COR-L47 (cell line): ENCODE data around the gene CAMK2G.
"Not testable (repeated sequence)": the region's sequence is repeated elsewhere in the genome, so short reads cannot be mapped to it uniquely, and the experiment has no call there.

ENCODE experiments used
- DNase-seq: peaks from one replicate; lab custom pipeline; 2025; lab: John Stamatoyannopoulos, UW

CAMK2G gene

DNA sequence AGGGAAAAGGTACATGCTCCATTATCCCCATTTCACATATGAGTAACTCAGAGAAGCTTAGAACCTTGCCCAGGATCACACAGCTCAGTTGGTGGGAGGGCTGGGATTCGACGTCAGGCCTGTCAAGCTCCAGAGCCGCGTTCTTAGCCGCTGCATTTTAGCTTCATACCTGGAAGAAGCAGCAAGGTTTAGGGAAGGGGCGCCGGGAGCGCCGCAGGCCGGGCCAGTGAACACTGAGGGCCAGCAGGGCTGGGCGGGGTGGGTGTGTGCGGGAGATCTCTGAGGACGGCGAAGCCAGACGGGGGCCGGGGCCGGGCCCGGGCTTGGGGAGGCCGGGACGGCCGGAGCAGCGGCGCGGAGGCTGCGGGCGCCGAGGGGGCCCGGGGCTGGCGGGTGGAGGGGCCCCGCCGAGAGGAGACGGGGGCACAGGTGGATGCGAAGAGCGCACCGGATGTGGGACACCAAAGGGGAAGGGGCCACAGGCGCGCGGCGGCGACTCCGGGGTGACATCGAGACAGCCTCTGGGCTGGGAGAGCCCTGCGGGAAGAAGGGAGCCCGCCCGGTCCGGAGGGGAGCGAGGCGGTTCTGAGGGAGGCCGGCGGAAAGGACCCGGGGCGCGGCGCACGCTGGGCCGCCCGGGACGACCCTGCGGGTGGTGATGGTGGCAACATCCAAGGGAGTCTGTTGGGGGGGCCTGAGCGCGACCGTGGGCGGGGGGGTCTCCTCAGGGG lies 63.5 kb downstream of the CAMK2G start:
- no peak for DNase-seq

DNA sequence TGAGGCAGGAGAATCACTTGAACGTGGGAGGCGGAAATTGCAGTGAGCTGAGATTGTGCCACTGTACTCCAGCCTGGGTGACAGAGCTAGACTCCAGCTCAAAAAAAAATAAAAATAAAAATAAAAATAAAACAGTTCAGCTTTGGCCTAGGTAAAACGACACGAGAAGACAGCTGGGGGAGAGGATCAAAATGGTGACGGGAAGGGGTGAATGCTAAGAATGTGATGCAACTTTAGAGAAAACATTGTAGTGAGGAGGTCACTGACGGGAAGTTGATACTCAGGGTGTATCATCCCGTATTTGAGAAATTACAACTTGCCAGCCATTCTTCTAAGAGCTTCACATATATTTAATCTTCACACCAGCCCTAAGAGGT lies 64.0 kb downstream of the CAMK2G start:
- DNase-seq = no peak

DNA sequence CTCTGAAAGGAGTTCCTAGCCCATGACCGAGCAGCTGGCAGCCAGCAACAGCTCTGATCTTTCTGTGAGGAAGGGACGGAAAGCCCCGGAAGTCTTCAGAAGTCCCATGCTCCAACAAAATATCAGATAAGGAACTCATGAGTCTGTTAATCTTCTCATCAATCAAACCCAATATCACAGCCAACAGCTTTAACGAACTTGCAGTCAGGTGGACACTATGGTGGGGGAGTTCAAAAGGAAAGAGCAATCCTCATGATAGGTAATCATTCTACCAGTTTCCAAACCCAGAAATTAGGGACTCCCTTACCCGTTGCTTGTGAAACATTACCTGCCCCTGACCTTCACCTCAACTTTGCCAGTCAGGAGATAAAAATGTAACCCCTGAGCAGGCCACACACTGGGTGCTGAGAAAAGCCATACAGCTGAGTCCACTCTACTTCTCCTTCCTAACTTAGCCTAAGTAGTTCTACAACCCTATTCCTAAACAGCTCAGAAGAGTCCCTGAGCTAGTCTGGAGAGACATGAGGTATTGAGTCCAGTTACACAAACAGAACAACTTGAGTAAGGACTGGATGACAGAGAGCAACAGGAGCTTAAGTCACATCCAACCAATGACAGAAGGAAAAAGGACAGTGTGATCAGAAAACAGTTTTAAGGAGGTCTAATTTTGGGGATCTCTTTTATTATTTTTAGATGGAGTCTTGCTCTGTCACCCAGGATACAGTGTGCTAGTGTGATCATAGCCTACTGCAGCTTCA lies 65.1 kb downstream of the CAMK2G start:
- DNase-seq = no peak

DNA sequence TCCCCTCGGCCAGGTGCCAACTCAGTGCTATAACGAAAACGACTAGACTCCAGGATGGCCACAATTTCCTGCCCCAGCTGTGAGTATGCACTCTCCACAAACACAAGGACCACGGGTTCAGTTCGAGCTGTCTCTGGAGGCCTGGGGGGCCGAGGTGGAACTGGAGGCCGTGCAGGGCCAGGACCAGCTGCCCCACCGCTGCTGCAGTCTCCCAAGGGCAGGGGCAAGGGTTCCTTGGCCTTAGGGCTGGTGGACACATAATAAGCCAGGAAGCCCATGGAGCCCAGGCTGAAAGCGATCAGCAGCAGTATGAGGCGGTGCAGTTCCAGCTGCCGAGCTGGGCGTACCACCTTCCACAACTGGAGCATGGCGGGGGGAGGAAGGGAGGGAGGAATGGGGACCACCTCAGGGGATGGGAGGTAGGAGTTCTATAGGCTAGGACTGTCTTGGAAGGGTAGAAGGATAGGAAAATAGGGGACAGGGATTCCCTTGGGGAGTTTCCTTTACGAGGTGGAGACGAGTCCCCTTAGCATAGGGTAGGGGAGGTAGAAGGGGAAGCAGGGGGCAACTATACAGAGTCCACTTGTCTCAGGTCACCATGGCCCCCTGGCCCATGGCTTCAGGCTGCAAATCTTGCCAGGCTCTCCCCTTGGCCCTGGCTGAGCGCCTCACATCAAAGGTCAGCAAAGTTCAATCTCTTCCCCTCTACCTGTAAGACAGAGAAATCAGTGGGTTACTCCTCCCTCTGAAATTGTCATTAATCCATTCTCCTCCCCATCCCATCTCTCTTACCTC lies 66.1 kb downstream of the CAMK2G start:
- no peak for DNase-seq

DNA sequence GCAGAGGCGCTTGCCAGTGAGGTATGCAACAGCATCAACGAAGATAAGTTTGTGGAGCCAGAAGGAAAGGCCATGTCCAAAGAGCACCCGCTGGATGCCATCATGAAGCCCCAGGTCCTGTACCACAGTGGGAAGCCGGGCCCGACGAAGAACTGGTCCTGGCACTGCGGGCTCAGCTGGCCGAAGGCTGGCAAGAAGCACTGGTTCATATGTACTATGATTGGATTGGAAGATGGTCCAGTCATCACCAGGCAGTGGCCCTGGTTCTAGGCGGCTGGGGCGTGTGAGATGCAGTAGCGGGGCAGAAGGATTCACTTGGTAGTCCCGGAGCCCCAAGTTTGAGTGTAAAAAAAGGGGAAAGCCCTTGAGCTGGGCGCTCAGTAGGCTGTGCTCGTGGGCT lies 66.9 kb downstream of the CAMK2G start:
- DNase-seq = no peak

DNA sequence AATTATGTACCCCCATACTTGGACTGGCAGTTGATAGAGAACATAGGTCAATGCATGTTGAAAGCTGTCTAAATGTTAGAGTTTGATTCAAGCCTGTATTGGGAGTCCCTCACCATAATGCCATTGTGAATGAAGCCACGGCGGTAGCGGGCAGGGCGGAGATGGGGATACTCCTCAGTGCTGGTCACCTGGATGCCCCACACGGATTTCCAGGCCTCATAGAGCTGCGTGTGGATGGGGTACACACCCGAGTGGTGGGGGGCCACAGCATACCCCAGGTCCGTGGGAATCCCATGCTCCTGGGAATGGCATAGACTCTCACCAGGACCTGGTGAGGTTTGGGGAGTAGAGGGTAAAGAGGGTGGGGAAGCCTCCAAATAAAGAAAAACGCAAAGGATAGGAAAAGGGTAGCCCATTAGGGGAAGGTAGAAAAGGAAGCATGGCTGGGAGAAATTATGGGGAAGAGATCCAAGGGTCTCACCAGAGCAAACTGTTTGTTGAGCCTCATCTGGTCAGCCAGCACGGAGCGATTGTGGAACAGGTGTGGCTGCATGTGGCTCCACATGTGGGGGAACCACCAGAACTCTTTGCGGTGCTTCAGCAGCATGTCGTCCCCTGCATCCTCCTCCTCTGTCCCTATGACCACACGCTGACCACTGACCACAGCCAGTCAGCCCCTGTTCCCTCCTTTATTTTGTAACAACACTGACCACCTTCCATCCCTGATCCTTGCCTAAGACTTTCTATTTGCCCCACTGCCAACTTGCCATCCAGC lies 68.0 kb downstream of the CAMK2G start:
- DNase-seq = no peak

DNA sequence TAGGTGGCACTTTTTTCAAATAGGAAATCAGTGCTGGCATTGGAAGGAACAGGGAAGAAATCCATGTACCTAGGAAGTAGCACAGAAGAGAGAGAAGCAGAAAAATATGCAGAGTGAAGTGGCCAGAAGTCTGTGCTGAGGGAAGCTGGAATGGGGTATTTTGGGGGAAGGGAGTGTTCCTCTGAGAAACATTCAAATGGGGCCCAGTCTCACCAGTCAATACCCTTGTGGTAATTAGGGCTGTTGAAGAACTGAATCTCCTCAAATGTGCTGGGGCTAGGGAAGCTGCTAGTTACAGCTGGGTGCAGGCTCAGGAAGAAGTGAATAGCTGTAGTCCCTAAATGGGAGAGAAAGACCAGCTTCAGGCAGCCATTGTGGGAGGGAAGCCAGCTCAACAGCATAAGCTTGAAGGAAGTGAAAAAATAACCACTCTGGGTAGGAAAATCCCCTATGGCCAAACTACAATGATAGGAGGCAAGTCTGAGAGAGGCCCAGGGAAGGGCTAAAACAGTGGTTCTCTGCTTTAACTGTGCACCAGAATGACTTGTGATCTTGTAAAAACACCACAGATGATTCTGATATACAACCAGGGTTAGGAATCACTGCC lies 70.6 kb downstream of the CAMK2G start:
- no peak for DNase-seq

DNA sequence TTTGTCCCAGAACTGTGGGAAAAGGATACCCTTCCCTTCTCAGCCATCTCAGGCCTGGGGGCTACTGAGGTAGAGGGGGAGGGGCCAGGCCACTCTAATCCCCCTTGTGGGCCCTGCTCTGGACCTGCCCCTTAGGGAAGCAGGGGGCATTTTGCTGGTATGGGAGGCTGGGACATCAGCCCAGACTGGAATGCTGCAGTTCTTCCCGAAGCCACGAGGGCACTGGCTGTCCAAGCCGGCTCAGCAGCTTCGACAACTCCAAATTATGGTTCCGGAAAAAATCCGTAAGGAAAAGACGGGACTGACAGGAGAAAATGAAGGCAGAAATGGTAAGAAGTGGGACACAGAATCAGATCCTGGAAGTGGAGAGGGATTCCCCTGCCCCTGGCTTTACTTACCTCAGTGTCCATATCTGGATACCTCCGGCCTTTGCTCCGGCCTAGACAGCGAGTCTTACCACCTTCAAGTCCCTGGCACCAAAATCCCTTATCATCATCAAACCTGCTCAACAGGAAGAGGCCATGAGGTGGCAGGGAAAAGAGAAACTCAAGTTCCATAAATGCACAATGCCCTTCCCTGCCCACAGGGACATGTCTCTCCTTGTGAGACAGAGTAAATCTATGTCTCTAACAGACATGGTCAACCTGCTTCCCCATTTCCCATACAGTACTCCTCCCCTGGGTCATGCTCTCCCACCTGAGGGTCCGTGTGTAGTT lies 71.9 kb downstream of the CAMK2G start:
- DNase-seq = no peak

DNA sequence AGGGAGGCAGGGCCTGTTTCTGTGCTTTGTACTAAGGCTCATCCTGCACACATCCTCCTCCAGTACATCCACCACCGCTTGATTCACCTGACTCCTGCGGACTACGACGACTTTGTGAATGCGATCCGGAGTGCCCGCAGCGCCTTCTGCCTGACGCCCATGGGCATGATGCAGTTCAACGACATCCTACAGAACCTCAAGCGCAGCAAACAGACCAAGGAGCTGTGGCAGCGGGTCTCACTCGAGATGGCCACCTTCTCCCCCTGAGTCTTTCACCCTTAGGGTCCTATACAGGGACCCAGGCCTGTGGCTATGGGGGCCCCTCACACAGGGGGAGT lies 73.1 kb downstream of the CAMK2G start:
- no peak for DNase-seq

DNA sequence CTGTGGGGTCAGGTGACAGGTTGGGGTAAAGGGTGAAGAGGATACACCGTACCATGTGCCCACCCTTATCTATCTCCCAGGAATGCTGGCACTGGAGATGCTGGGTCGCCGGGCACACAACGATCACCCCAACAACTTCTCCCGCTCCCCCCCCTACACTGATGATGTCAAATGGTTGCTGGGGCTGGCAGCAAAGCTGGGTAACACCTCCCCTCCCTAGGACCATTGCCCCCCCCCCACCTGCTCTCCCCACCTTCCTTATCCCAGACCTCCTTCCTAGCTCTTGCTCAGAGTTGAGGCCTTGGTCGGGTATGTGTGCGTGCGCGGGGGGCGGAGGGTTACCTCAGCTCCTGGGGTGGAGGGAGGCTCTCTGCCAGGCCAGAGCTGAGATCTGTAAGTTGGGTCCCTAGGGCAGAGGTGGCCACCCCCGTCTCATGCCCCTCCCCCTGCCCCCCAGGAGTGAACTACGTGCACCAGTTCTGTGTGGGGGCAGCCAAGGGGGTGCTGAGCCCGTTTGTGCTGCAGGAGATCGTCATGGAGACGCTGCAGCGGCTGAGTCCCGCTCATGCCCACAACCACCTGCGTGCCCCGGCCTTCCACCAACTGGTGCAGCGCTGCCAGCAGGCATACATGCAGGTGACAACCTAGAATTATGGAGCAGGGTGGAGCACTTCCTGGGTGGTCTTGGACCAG lies 73.6 kb downstream of the CAMK2G start:
- DNase-seq = no peak

DNA sequence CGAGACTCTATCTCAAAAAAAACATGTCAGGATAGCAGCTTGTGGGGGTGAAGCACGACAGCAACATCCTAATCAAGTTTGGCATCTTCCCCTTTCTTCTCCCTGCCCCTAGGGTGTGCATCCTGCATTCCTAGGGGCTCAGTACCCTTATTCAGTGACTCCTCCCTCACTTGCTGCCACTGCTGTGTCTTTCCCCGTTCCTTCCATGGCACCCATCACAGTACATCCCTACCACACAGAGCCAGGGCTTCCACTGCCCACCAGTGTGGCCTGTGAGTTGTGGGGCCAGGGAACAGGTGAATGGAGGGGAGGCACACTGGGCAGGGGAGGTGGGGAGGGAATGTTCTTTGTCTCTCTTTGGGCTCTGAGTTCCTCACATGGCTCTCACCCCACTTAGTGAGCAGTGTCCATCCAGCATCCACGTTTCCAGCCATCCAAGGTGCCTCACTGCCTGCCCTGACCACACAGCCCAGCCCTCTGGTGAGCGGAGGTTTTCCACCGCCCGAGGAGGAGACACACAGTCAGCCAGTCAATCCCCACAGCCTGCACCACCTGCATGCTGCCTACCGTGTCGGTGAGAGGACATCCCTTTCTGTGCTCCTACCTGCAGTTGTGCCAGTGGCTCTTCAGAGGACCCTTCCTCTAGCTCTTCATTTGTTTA lies 74.3 kb downstream of the CAMK2G start:
- DNase-seq = no peak

DNA sequence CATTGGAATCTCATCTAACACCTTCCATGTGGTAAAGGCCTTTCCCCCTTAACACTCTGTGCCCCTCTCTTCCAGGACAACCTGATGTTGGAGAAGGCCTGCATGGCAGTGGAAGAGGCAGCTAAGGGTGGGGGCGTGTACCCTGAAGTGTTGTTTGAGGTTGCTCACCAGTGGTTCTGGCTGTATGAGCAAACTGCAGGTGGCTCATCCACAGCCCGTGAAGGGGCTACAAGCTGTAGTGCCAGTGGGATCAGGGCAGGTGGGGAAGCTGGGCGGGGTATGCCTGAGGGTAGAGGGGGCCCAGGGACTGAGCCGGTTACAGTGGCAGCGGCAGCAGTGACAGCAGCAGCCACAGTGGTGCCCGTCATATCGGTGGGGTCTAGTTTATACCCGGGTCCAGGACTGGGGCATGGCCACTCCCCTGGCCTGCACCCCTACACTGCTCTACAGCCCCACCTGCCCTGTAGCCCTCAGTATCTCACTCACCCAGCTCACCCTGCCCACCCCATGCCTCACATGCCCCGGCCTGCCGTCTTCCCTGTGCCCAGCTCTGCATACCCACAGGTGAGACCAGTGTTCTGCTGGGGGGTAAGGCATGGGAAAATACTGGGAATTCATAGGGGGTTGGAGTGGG lies 75.3 kb downstream of the CAMK2G start:
- no peak for DNase-seq

DNA sequence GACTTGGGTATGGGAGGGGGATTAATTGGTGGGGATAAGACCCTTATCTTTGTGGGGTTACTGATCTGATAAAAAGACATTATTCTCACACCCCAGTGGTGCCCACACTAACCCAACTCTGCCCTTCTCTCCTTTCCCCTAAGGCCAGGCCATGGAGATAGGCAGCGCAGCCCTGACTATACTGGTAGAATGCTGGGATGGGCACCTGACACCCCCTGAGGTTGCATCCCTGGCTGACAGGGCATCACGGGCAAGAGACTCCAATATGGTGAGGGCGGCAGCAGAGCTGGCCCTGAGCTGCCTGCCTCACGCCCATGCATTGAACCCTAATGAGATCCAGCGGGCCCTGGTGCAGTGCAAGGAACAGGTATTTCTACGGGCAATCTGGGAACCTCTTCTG lies 76.3 kb downstream of the CAMK2G start:
- no peak for DNase-seq

DNA sequence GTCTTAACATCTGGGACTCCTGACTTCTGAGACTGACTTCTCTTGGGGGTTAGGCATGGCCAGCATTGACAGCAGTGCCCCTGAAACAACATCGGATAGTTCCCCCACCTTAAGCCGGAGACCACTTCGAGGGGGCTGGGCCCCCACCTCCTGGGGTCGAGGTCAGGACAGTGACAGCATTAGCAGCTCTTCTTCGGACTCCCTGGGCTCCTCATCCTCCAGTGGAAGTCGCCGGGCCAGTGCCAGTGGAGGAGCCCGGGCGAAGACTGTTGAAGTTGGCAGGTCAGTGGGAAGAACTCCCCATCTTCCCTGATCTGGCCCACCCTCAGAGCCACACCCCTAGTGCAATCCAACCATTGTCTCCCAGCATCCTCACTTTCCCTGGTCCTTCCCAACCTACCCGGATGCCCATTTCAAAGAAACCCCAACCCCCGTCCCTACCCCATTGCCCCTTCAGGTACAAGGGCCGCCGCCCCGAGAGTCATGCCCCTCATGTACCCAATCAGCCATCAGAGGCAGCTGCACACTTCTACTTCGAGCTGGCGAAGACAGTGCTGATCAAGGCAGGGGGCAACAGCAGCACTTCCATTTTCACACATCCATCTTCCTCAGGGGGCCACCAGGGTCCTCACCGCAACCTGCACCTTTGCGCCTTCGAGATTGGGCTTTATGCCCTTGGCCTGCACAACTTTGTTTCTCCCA lies 76.9 kb downstream of the CAMK2G start:
- DNase-seq = no peak

DNA sequence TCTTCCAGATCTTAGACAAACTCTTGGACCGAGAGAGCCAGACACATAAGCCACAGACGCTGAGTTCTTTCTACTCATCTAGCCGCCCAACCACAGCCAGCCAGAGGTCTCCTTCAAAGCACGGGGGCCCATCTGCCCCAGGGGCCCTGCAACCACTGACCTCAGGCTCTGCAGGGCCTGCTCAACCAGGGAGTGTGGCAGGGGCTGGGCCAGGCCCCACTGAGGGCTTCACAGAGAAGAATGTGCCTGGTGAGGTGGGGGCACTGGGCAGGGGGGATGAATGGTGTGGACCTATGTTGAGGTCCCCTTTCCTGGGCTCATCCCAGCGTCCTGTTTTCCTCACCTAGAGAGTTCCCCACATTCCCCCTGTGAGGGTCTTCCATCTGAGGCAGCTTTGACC lies 77.6 kb downstream of the CAMK2G start:
- DNase-seq = no peak

DNA sequence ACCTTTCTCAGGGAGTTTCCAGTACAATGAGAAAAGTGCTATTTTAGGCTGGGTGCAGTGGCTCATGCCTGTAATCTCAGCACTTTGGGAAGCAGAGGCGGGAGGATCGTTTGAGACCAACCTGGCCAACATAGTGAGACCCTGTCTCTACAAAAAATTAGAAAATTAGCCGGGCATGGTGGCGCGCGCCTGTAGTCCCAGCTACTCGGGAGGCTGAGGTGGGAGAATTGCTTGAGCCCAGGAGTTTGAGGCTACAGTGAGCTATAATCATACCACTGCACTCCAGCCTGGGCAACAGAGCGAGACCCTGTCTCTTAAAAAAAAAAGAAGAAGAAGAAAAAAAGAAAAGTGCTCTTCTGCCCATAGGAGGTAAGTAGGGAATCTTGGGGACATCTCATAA lies 78.3 kb downstream of the CAMK2G start:
- DNase-seq = not testable (repeated sequence)

DNA sequence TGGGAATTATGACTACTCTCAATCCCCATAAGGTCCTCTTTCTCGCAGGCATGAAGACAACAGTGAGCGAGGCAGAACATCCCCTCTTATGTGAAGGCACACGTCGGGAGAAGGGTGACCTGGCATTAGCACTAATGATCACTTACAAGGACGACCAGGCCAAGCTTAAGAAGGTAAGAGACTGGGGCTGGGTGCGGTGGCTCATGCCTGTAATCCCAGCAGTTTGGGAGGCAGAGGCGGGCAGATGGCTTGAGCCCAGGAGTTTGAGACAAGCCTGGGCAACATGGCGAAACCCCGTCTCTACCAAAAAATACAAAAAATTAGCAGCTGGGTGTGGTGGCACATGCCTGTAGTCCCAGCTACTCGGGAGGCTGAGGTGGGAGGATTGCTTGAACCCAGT lies 78.9 kb downstream of the CAMK2G start:
- DNase-seq = not testable (repeated sequence)

DNA sequence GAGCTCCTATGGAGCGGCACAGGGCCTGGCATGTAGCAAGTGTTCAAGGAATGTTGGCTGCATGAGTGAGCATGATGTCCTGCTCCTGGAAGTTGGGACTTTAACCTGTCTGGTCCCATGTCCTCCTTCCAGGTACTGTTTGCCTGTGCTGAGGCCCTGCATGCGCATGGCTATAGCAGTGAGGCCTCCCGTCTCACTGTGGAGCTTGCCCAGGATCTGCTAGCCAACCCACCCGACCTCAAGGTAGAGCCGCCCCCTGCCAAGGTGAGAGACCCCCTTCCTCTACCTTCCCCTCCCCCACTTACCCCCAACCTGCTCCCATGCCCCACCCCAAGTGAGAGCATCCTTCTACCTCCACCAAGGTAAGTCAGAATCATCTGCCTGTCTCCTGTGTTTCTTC lies 80.9 kb downstream of the CAMK2G start:
- no peak for DNase-seq

DNA sequence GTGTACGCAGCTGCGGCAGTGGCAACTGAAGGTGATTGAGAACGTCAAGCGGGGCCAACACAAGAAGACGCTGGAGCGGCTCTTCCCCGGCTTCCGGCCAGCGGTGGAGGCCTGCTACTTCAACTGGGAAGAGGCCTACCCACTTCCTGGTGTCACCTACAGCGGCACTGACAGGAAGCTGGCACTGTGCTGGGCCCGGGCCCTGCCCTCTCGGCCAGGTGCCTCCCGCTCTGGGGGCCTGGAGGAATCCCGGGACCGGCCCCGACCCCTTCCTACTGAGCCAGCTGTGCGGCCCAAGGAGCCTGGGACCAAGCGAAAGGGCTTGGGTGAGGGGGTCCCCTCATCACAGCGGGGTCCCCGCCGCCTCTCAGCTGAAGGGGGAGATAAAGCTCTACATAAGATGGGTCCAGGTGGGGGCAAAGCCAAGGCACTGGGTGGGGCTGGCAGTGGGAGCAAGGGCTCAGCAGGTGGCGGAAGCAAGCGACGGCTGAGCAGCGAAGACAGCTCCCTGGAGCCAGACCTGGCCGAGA lies 82.4 kb downstream of the CAMK2G start:
- no peak for DNase-seq
